Fibroblast of peridontal ligament (primary cell): ENCODE measurements around the gene RFC2.

ENCODE experiments used
- DNase-seq: peaks from one replicate; pipeline ENCODE4 v3.0.0-alpha.2; 2010; ENCODE audit errors: extremely low read depth

Gene RFC2

GRCh38 chr7:74254129-74254857 lies at the start of gene RFC2:
Gene RFC2, minus strand, starts transcription at chr7:74254399. Its CDS starts 16 bp downstream, at chr7:74254383.
- DNase-seq, result peak; percentile 92

GRCh38 chr7:74302745-74303221 lies 48.6 kb upstream of the RFC2 start:
- DNase-seq, result no peak

- no peak for DNase-seq
Observed at GRCh38 chr7:74300926-74301325, 46.7 kb upstream of the RFC2 start.

GRCh38 chr7:74299401-74299800 lies 45.2 kb upstream of the RFC2 start:
- DNase-seq, result no peak

- DNase-seq, result no peak
Observed at GRCh38 chr7:74297516-74298233, 43.5 kb upstream of the RFC2 start.

- peak; percentile 93 for DNase-seq
Observed at GRCh38 chr7:74294191-74294998, 40.2 kb upstream of the RFC2 start.

- no peak for DNase-seq
Observed at GRCh38 chr7:74293577-74293908, 39.3 kb upstream of the RFC2 start.

GRCh38 chr7:74292757-74293576 lies 38.8 kb upstream of the RFC2 start:
- DNase-seq, result no peak

GRCh38 chr7:74291535-74291934 lies 37.3 kb upstream of the RFC2 start:
- DNase-seq, result no peak

- DNase-seq, result no peak
Observed at GRCh38 chr7:74290981-74291441, 36.8 kb upstream of the RFC2 start.

- no peak for DNase-seq
Observed at GRCh38 chr7:74290553-74290950, 36.4 kb upstream of the RFC2 start.

- DNase-seq, result peak; percentile 32
Observed at GRCh38 chr7:74289659-74290552, 35.7 kb upstream of the RFC2 start.

- peak; percentile 67 for DNase-seq
Observed at GRCh38 chr7:74289018-74289658, 34.9 kb upstream of the RFC2 start, which contains the start of gene CLIP2. Gene CLIP2, plus strand, starts transcription at chr7:74289407. Its CDS starts 28,140 bp downstream, at chr7:74317547.

- DNase-seq, result no peak
Observed at GRCh38 chr7:74288034-74288881, 34.1 kb upstream of the RFC2 start.

- no peak for DNase-seq
Observed at GRCh38 chr7:74287303-74288033, 33.3 kb upstream of the RFC2 start.

GRCh38 chr7:74286131-74286530 lies 31.9 kb upstream of the RFC2 start:
- DNase-seq, result no peak

GRCh38 chr7:74284781-74285259 lies 30.6 kb upstream of the RFC2 start:
- no peak for DNase-seq

- DNase-seq, result no peak
Observed at GRCh38 chr7:74283858-74284447, 29.8 kb upstream of the RFC2 start.
